SU-DHL-6 (cell line): ENCODE results near the gene ALCAM.

Source experiments
- H2AFZ ChIP-seq: fragments of 200-600 bp; sonication (generic); 2 replicates; pipeline ENCODE4 v1.6.1; 2014; ENCODE audit warnings: low read depth, mild to moderate bottlenecking, moderate library complexity, mixed read lengths, antibody characterized with exemption, low read length; ENCODE audit not compliant: severe bottlenecking
- H3F3A ChIP-seq: fragments of 200-600 bp; shearing (Covaris generic); 2 replicates; pipeline ENCODE4 v1.6.0; 2016; ENCODE audit warnings: antibody characterized with exemption, mild to moderate bottlenecking; ENCODE audit not compliant: insufficient read depth
- H3K27ac ChIP-seq: fragments of 200-600 bp; sonication (generic); 2 replicates; pipeline ENCODE4 v1.5.1; 2016; ENCODE audit warnings: low read depth, mild to moderate bottlenecking, low read length, moderate library complexity, mixed read lengths
- H3K27me3 ChIP-seq: fragments of 200-600 bp; sonication (generic), shearing (Covaris generic); 2 replicates; pipeline ENCODE4 v1.6.0; 2014; ENCODE audit warnings: mild to moderate bottlenecking, low read length
- H3K36me3 ChIP-seq: fragments of 200-600 bp; sonication (generic); 2 replicates; pipeline ENCODE4 v1.6.1; 2014; ENCODE audit warnings: mild to moderate bottlenecking, low read length, mixed read lengths
- H3K4me2 ChIP-seq: fragments of 300-600, 200-600 bp; shearing (Covaris generic), sonication (generic); 2 replicates; pipeline ENCODE4 v1.6.0; 2014; ENCODE audit warnings: low read length, low read depth, mild to moderate bottlenecking; ENCODE audit not compliant: poor library complexity, severe bottlenecking
- H3K4me3 ChIP-seq: fragments of 200-600 bp; sonication (generic); 2 replicates; pipeline ENCODE4 v1.5.1; 2014; ENCODE audit warnings: antibody characterized with exemption, low read length, mild to moderate bottlenecking, mixed read lengths; ENCODE audit not compliant: insufficient read depth, poor library complexity, severe bottlenecking
- H3K79me2 ChIP-seq: fragments of 200-600 bp; sonication (generic); 2 replicates; pipeline ENCODE4 v1.6.1; 2014; ENCODE audit warnings: mild to moderate bottlenecking, low read length, moderate library complexity; ENCODE audit not compliant: insufficient read depth
- H3K9ac ChIP-seq: fragments of 200-600 bp; sonication (generic); 2 replicates; pipeline ENCODE4 v1.7.0; 2014; ENCODE audit warnings: mild to moderate bottlenecking, low read length
- H3K9me2 ChIP-seq: fragments of 200-600 bp; sonication (generic); replicated peaks from 2 replicates; pipeline ENCODE4 v1.6.1; 2014; ENCODE audit warnings: low read length; ENCODE audit not compliant: insufficient read depth
- H3K9me3 ChIP-seq: fragments of 200-600 bp; sonication (generic); 2 replicates; pipeline ENCODE4 v1.6.1; 2014; ENCODE audit warnings: low read length, mixed read lengths; ENCODE audit not compliant: insufficient read depth
- H4K20me1 ChIP-seq: fragments of 200-600 bp; sonication (generic); 2 replicates; pipeline ENCODE4 v1.6.1; 2014; ENCODE audit warnings: low read depth, mild to moderate bottlenecking, antibody characterized with exemption, low read length, moderate library complexity, mixed read lengths
- CTCF ChIP-seq: fragments of 200-600 bp; sonication (generic); IDR thresholded peaks from one replicate; pipeline ENCODE4 v1.5.1; 2017; ENCODE audit warnings: antibody characterized with exemption, mild to moderate bottlenecking, low read length, moderate library complexity; ENCODE audit not compliant: insufficient read depth, poor library complexity, severe bottlenecking
- EZH2phosphoT487 ChIP-seq: fragments of 200-600 bp; sonication (generic), shearing (Covaris generic); conservative IDR thresholded peaks from 2 replicates; pipeline ENCODE4 v1.6.1; 2018; ENCODE audit warnings: mild to moderate bottlenecking, antibody characterized with exemption, low read length, moderate library complexity, mixed read lengths

Gene ALCAM

GRCh38 chr3:105415951-105416350, 49.2 kb downstream of the ALCAM start:
- H3F3A ChIP-seq = peaks cover 6% of the 10 kb centered on the region; the same call in 1 of the 2 replicates
- TF ChIP-seq EZH2phosphoT487 = no peak
- TF ChIP-seq CTCF = no peak
- H4K20me1 ChIP-seq = no peaks in the 10 kb centered on the region
- H3K36me3 ChIP-seq = no peaks in the 10 kb centered on the region; the same call in 1 of the 2 replicates
- H3K9me2 ChIP-seq = no peaks in the 10 kb centered on the region
- no peak overlapping the region for H3K4me2 ChIP-seq
- no peak overlapping the region for H3K27ac ChIP-seq
- peaks cover 61% of the 10 kb centered on the region for H3K79me2 ChIP-seq
- H2AFZ ChIP-seq = no peak overlapping the region
- H3K9me3 ChIP-seq = no peaks in the 10 kb centered on the region
- H3K27me3 ChIP-seq = no peaks in the 10 kb centered on the region
- H3K4me3 ChIP-seq = no peak overlapping the region
- no peak overlapping the region for H3K9ac ChIP-seq

- H3K27ac ChIP-seq = peak overlapping the region; percentile 32; the same call in 1 of the 2 replicates
These were observed 51.0 kb downstream of the ALCAM start for GRCh38 chr3:105417525-105418289.

GRCh38 chr3:105422645-105423044, 55.9 kb downstream of the ALCAM start:
- Histone ChIP-seq H3K79me2 (peaks cover 69% of the 10 kb centered on the region), H4K20me1 (no peaks in the 10 kb centered on the region), H3K9ac (no peak overlapping the region), H3K4me2 (no peak overlapping the region), H3K9me3 (no peaks in the 10 kb centered on the region), H3F3A (no peaks in the 10 kb centered on the region), H2AFZ (no peak overlapping the region), H3K4me3 (no peak overlapping the region), H3K36me3 (no peaks in the 10 kb centered on the region), H3K27ac (no peak overlapping the region), H3K9me2 (no peaks in the 10 kb centered on the region), H3K27me3 (no peaks in the 10 kb centered on the region)
- TF ChIP-seq CTCF = no peak
- no peak for TF ChIP-seq EZH2phosphoT487

More at GRCh38 chr3:105417525-105418289, 51.0 kb downstream of the ALCAM start:
- Histone ChIP-seq H3K9me3 (no peaks in the 10 kb centered on the region), H3K27me3 (no peaks in the 10 kb centered on the region), H3K36me3 (no peaks in the 10 kb centered on the region; the same call in 1 of the 2 replicates), H2AFZ (no peak overlapping the region), H3K9ac (no peak overlapping the region), H3K4me3 (no peak overlapping the region), H3K4me2 (peak overlapping the region; percentile 50), H3K79me2 (peaks cover 62% of the 10 kb centered on the region), H3K9me2 (no peaks in the 10 kb centered on the region), H4K20me1 (no peaks in the 10 kb centered on the region), H3F3A (no peaks in the 10 kb centered on the region; the same call in 1 of the 2 replicates)
- no peak for TF ChIP-seq CTCF
